ENCODE measurements around the gene SLC30A7. TPM values are rescaled to one million over a fixed set of nuclear protein-coding genes. Genes with fewer than 3 reads are reported as not detected.

The SLC30A7 gene
- total RNA-seq, 2 donors from 2014 or later, result 10.5 to 13.5 TPM

GRCh38 chr1:100955322-100955721 is 59.4 kb downstream of the SLC30A7 start:
- Histone ChIP-seq H3K4me1 (no peaks in the 10 kb centered on the region), H3K27ac (no peak overlapping the region), H3K4me3 (no peak overlapping the region), H3K9me3 (no peaks in the 10 kb centered on the region), H3K27me3 (no peaks in the 10 kb centered on the region), H3K36me3 (replicated peaks in 1 of 2; ENCODE audit: insufficient read depth in 1 of 2, low read depth in 2 of 2) (peaks cover 0 to 1% of the 10 kb centered on the region in 2 donors)
- ATAC-seq, result no peak
- no peak for DNase-seq
- 56 to 70% methylated on average over 1 of the region's 1 CpG for WGBS, 2 donors
- intact Hi-C loops (cut with DNase I), result no loop called here
- no peak for TF ChIP-seq POLR2A (IDR thresholded peaks at IDR 0.05)
- TF ChIP-seq CTCF (IDR thresholded peaks at IDR 0.05), result no peak

GRCh38 chr1:100959502-100960060 is 63.7 kb downstream of the SLC30A7 start:
- Histone ChIP-seq H3K4me1 (no peaks in the 10 kb centered on the region), H3K36me3 (replicated peaks in 1 of 2; ENCODE audit: insufficient read depth in 1 of 2, low read depth in 2 of 2) (no peaks in the 10 kb centered on the region), H3K27ac (no peak overlapping the region), H3K27me3 (no peaks in the 10 kb centered on the region), H3K4me3 (no peak overlapping the region), H3K9me3 (no peaks in the 10 kb centered on the region)
- intact Hi-C loops (cut with DNase I), result no loop called here
- ATAC-seq (no peak), DNase-seq (no peak)
- 85 to 90% methylated on average over 5 of the region's 5 CpGs for WGBS, 2 donors
- TF ChIP-seq POLR2A (IDR thresholded peaks at IDR 0.05), result no peak
- TF ChIP-seq CTCF (IDR thresholded peaks at IDR 0.05), result no peak

- no peak overlapping the region for H3K4me3 ChIP-seq
- peaks cover 0 to 2% of the 10 kb centered on the region in 2 donors for H3K36me3 ChIP-seq (replicated peaks in 1 of 2; ENCODE audit: insufficient read depth in 1 of 2, low read depth in 2 of 2)
- no peaks in the 10 kb centered on the region for H3K9me3 ChIP-seq
- no peak overlapping the region for H3K27ac ChIP-seq
- no peaks in the 10 kb centered on the region for H3K27me3 ChIP-seq
- WGBS, 2 donors, result 41 to 63% methylated on average over 1 of the region's 1 CpG
- ATAC-seq, result no peak
- no peak for TF ChIP-seq POLR2A (IDR thresholded peaks at IDR 0.05)
- TF ChIP-seq CTCF (IDR thresholded peaks at IDR 0.05), result no peak
- intact Hi-C loops (cut with DNase I), result no loop called here
- no peak for DNase-seq
- no peaks in the 10 kb centered on the region for H3K4me1 ChIP-seq
Observed at GRCh38 chr1:100960098-100960497, 64.2 kb downstream of the SLC30A7 start.

- DNase-seq (no peak), ATAC-seq (no peak)
- Histone ChIP-seq H3K9me3 (no peaks in the 10 kb centered on the region), H3K27ac (no peak overlapping the region), H3K27me3 (no peaks in the 10 kb centered on the region), H3K4me1 (no peaks in the 10 kb centered on the region), H3K36me3 (replicated peaks in 1 of 2; ENCODE audit: insufficient read depth in 1 of 2, low read depth in 2 of 2) (peaks cover 0 to 15% of the 10 kb centered on the region in 2 donors), H3K4me3 (no peak overlapping the region)
- TF ChIP-seq POLR2A (IDR thresholded peaks at IDR 0.05) (no peak), CTCF (IDR thresholded peaks at IDR 0.05) (no peak)
- intact Hi-C loops (cut with DNase I), result no loop called here
- 66 to 81% methylated on average over 1 of the region's 1 CpG for WGBS, 2 donors
Observed at GRCh38 chr1:100968621-100969020, 72.7 kb downstream of the SLC30A7 start.

GRCh38 chr1:100969327-100969726 is 73.4 kb downstream of the SLC30A7 start:
- no peak for TF ChIP-seq POLR2A (IDR thresholded peaks at IDR 0.05)
- no peak for TF ChIP-seq CTCF (IDR thresholded peaks at IDR 0.05)
- Histone ChIP-seq H3K27me3 (no peaks in the 10 kb centered on the region), H3K27ac (no peak overlapping the region), H3K9me3 (no peaks in the 10 kb centered on the region), H3K4me1 (no peaks in the 10 kb centered on the region), H3K36me3 (replicated peaks in 1 of 2; ENCODE audit: insufficient read depth in 1 of 2, low read depth in 2 of 2) (peaks cover 0 to 15% of the 10 kb centered on the region in 2 donors), H3K4me3 (no peak overlapping the region)
- DNase-seq, result no peak
- ATAC-seq, result no peak
- intact Hi-C loops (cut with DNase I), result no loop called here
- WGBS, 2 donors, result 88 to 95% methylated on average over 2 of the region's 2 CpGs
